Measurements from ENCODE around the gene SYNPO2.

GRCh38 chr4:118995693-118996391 lies 107.2 kb downstream of the SYNPO2 start:
- TF ChIP-seq CTCF (conservative IDR thresholded peaks at IDR 0.05 in 1 of 2, IDR thresholded peaks at IDR 0.05 in 1 of 2; ENCODE audit: extremely low read depth in 1 of 2, insufficient read depth in 1 of 2, low read depth in 1 of 2, low read length in 2 of 2) (no peak), EZH2 (IDR thresholded peaks at IDR 0.05; ENCODE audit: borderline replicate concordance, low read length) (no peak)

All from mammary epithelial cell (primary cell).